CD4-positive, alpha-beta memory T cell (primary cell): ENCODE measurements around the gene ITPK1. TPM values are rescaled to one million over a fixed set of nuclear protein-coding genes. Genes with fewer than 3 reads are reported as not detected.

Experiments
- CTCF ChIA-PET: fragments of 350-600 bp; sonication (Branson Sonifier 250); formaldehyde crosslinking; loops from one replicate; lab custom pipeline; 2021; ENCODE audit warnings: inconsistent platforms; ENCODE audit not compliant: partially characterized antibody; lab: Charles Lee
- POLR2A ChIA-PET: fragments of 350-600 bp; sonication (Branson Sonifier 250); formaldehyde crosslinking; loops from one replicate; lab custom pipeline; 2021; ENCODE audit not compliant: partially characterized antibody; lab: Charles Lee
- DNase-seq, 5 donors: peaks; one replicate each; pipeline versions ENCODE4 v3.0.0 to v3.0.0-alpha.2; 2020 to 2022; ENCODE audit warnings: mixed read lengths in 1 of 5
- H3K27ac ChIP-seq: one replicate; pipeline ENCODE4 v1.7.0; 2013; ENCODE audit warnings: low read depth, low read length
- H3K27me3 ChIP-seq: 2 replicates; pipeline ENCODE4 v1.7.0; 2013; ENCODE audit warnings: mild to moderate bottlenecking, low read length, moderate library complexity; ENCODE audit not compliant: insufficient read depth
- H3K36me3 ChIP-seq: 2 replicates; pipeline ENCODE4 v1.7.0; 2013; ENCODE audit warnings: mild to moderate bottlenecking, low read length, moderate library complexity; ENCODE audit not compliant: insufficient read depth
- H3K4me1 ChIP-seq: 2 replicates; pipeline ENCODE4 v1.7.0; 2013; ENCODE audit warnings: mild to moderate bottlenecking, low read length, moderate library complexity; ENCODE audit not compliant: insufficient read depth
- H3K4me3 ChIP-seq, 2 donors: one replicate each; pipeline ENCODE4 v1.7.0; 2013; ENCODE audit warnings: low read length in 2 of 2, mild to moderate bottlenecking in 1 of 2
- H3K9me3 ChIP-seq, 2 donors: one replicate each; pipeline ENCODE4 v1.7.0; 2013; ENCODE audit warnings: low read length in 2 of 2, control low read depth in 1 of 2; ENCODE audit not compliant: control insufficient read depth in 1 of 2
- H3K27ac Mint-ChIP-seq, 7 donors: one replicate each; pipeline ENCODE4 v1.8.0; 2020 to 2021; ENCODE audit warnings: mixed read lengths in 7 of 7, mild to moderate bottlenecking in 6 of 7, inconsistent platforms in 3 of 7, moderate library complexity in 3 of 7
- H3K27me3 Mint-ChIP-seq, 2 donors: one replicate each; pipeline ENCODE4 v1.8.0; 2020 to 2021; ENCODE audit warnings: mixed read lengths in 2 of 2
- H3K36me3 Mint-ChIP-seq, 2 donors: one replicate each; pipeline ENCODE4 v1.8.0; 2020 to 2021; ENCODE audit warnings: mixed read lengths in 2 of 2, inconsistent platforms in 1 of 2, mild to moderate bottlenecking in 1 of 2
- H3K4me1 Mint-ChIP-seq, 4 donors: one replicate each; pipeline ENCODE4 v1.8.0; 2020 to 2021; ENCODE audit warnings: mixed read lengths in 4 of 4, mild to moderate bottlenecking in 1 of 4
- H3K4me3 Mint-ChIP-seq, 8 donors: one replicate each; pipeline ENCODE4 v1.8.0; 2020 to 2021; ENCODE audit warnings: mixed read lengths in 8 of 8, mild to moderate bottlenecking in 7 of 8, moderate library complexity in 6 of 8, inconsistent platforms in 3 of 8
- H3K9me3 Mint-ChIP-seq, 8 donors: one replicate each; pipeline ENCODE4 v1.8.0; 2020 to 2021; ENCODE audit warnings: mixed read lengths in 8 of 8, mild to moderate bottlenecking in 5 of 8, inconsistent platforms in 3 of 8, moderate library complexity in 1 of 8
- intact Hi-C: fragments of 100-400 bp; cut with micrococcal nuclease; formaldehyde crosslinking; loops from one replicate; pipeline ENCODE4 v1.15.1; 2023
- polyA plus RNA-seq, 2 donors: library from polyadenylated mRNA; unstranded; fragments of 300-500 nt; fragmentation: Illumina TruSeq; gene quantifications; one replicate each; pipeline ENCODE4 v1.2.3, GENCODE V29; 2021
- total RNA-seq, 2 experiments: library from RNA; stranded (reverse); gene quantifications; one replicate each; pipeline ENCODE4 v1.2.3, GENCODE V29; 2021

Gene ITPK1
- total and polyA plus RNA-seq, 4 experiments from 2014 or later, result 12.5 to 30.0 (median 26.9) TPM

GRCh38 chr14:93040982-93041381 lies 74.7 kb downstream of the ITPK1 start:
- Mint-ChIP-seq H3K4me1 (peaks cover 11 to 30% (median 22%) of the 10 kb centered on the region in 4 donors), H3K9me3 (no peaks in the 10 kb centered on the region), H3K27ac (peak overlapping the region in 3 of 7 donors; percentile 35 to 72 (median 37))

GRCh38 chr14:93040443-93040842 lies 75.3 kb downstream of the ITPK1 start:
- POLR2A ChIA-PET, result no interaction called here
- Mint-ChIP-seq H3K27ac (peak overlapping the region in 3 of 7 donors; percentile 29 to 62 (median 35)), H3K4me1 (peaks cover 11 to 30% (median 19%) of the 10 kb centered on the region in 4 donors), H3K36me3 (no peaks in the 10 kb centered on the region), H3K27me3 (no peaks in the 10 kb centered on the region), H3K4me3 (no peak overlapping the region), H3K9me3 (no peaks in the 10 kb centered on the region)
- intact Hi-C loops, result no loop called here
- Histone ChIP-seq H3K36me3 (no peaks in the 10 kb centered on the region), H3K9me3 (no peaks in the 10 kb centered on the region), H3K4me1 (peaks cover 5% of the 10 kb centered on the region), H3K27me3 (no peaks in the 10 kb centered on the region), H3K27ac (no peak overlapping the region), H3K4me3 (no peak overlapping the region)
- CTCF ChIA-PET, result no interaction called here
- no peak for DNase-seq

More at GRCh38 chr14:93040982-93041381, 74.7 kb downstream of the ITPK1 start:
- H3K27ac ChIP-seq, result no peak overlapping the region
- ChIA-PET POLR2A (no interaction called here), CTCF (no interaction called here)
- DNase-seq, result no peak
- no peaks in the 10 kb centered on the region for H3K27me3 ChIP-seq
- no peaks in the 10 kb centered on the region for H3K36me3 ChIP-seq
- intact Hi-C loops, result no loop called here
- H3K9me3 ChIP-seq, result no peaks in the 10 kb centered on the region
- H3K4me3 ChIP-seq, result no peak overlapping the region
- Mint-ChIP-seq H3K4me3 (no peak overlapping the region), H3K36me3 (peaks cover 0 to under 1% of the 10 kb centered on the region in 2 donors), H3K27me3 (no peaks in the 10 kb centered on the region)
- peaks cover 5% of the 10 kb centered on the region for H3K4me1 ChIP-seq

- H3K36me3 ChIP-seq, result no peaks in the 10 kb centered on the region
- no peak overlapping the region for H3K27ac ChIP-seq
- intact Hi-C loops, result no loop called here
- Mint-ChIP-seq H3K9me3 (no peaks in the 10 kb centered on the region), H3K4me3 (no peak overlapping the region), H3K4me1 (peaks cover 12 to 30% (median 24%) of the 10 kb centered on the region in 4 donors), H3K27me3 (no peaks in the 10 kb centered on the region), H3K27ac (peak overlapping the region in 4 of 7 donors; percentile 22 to 62 (median 44)), H3K36me3 (no peaks in the 10 kb centered on the region)
- CTCF ChIA-PET, result no interaction called here
- no peak for DNase-seq
- POLR2A ChIA-PET, result no interaction called here
- H3K4me3 ChIP-seq, result no peak overlapping the region
- peaks cover 9% of the 10 kb centered on the region for H3K4me1 ChIP-seq
- H3K27me3 ChIP-seq, result no peaks in the 10 kb centered on the region
- H3K9me3 ChIP-seq, result no peaks in the 10 kb centered on the region
Observed at GRCh38 chr14:93039649-93040315, 75.9 kb downstream of the ITPK1 start.

GRCh38 chr14:93037351-93037750 lies 78.4 kb downstream of the ITPK1 start:
- Mint-ChIP-seq H3K9me3 (no peaks in the 10 kb centered on the region), H3K36me3 (no peaks in the 10 kb centered on the region), H3K27me3 (no peaks in the 10 kb centered on the region), H3K27ac (peak overlapping the region in 6 of 7 donors; percentile 9 to 89 (median 45)), H3K4me3 (no peak overlapping the region), H3K4me1 (peaks cover 18 to 45% (median 32%) of the 10 kb centered on the region in 4 donors)
- POLR2A ChIA-PET, result no interaction called here
- Histone ChIP-seq H3K36me3 (no peaks in the 10 kb centered on the region), H3K9me3 (no peaks in the 10 kb centered on the region), H3K27me3 (no peaks in the 10 kb centered on the region), H3K27ac (no peak overlapping the region), H3K4me3 (no peak overlapping the region), H3K4me1 (peaks cover 21% of the 10 kb centered on the region)
- intact Hi-C loops, result no loop called here
- CTCF ChIA-PET, result no interaction called here
- no peak for DNase-seq

- CTCF ChIA-PET, result no interaction called here
- H3K4me1 ChIP-seq, result peaks cover 21% of the 10 kb centered on the region
Observed at GRCh38 chr14:93036652-93037345, 78.9 kb downstream of the ITPK1 start.

GRCh38 chr14:93035917-93036651 lies 79.6 kb downstream of the ITPK1 start:
- no peaks in the 10 kb centered on the region for H3K9me3 ChIP-seq
- no peak overlapping the region for H3K27ac ChIP-seq
- no peaks in the 10 kb centered on the region for H3K27me3 ChIP-seq
- H3K4me1 Mint-ChIP-seq, result peaks cover 13 to 43% (median 32%) of the 10 kb centered on the region in 4 donors
- H3K27ac Mint-ChIP-seq, result peak overlapping the region in 2 of 7 donors; percentile 42 to 65
- CTCF ChIA-PET, result no interaction called here
- no peaks in the 10 kb centered on the region for H3K36me3 Mint-ChIP-seq
- POLR2A ChIA-PET, result no interaction called here
- H3K4me3 Mint-ChIP-seq, result no peak overlapping the region
- no peak overlapping the region for H3K4me3 ChIP-seq
- peaks cover 21% of the 10 kb centered on the region for H3K4me1 ChIP-seq
- H3K27me3 Mint-ChIP-seq, result no peaks in the 10 kb centered on the region
- intact Hi-C loops, result no loop called here
- peaks cover 0 to 1% (median 0%) of the 10 kb centered on the region in 8 donors for H3K9me3 Mint-ChIP-seq
- no peak for DNase-seq
- H3K36me3 ChIP-seq, result no peaks in the 10 kb centered on the region

More at GRCh38 chr14:93036652-93037345, 78.9 kb downstream of the ITPK1 start:
- Mint-ChIP-seq H3K4me1 (peaks cover 16 to 43% (median 32%) of the 10 kb centered on the region in 4 donors), H3K27me3 (no peaks in the 10 kb centered on the region), H3K4me3 (no peak overlapping the region), H3K36me3 (no peaks in the 10 kb centered on the region), H3K9me3 (no peaks in the 10 kb centered on the region), H3K27ac (peak overlapping the region in 3 of 7 donors; percentile 9 to 42 (median 24))
- no peak for DNase-seq
- intact Hi-C loops, result no loop called here
- H3K27ac ChIP-seq, result no peak overlapping the region
- POLR2A ChIA-PET, result no interaction called here
- no peaks in the 10 kb centered on the region for H3K36me3 ChIP-seq
- no peaks in the 10 kb centered on the region for H3K9me3 ChIP-seq
- no peak overlapping the region for H3K4me3 ChIP-seq
- H3K27me3 ChIP-seq, result no peaks in the 10 kb centered on the region

- intact Hi-C loops, result no loop called here
- no peak overlapping the region for H3K4me3 Mint-ChIP-seq
- H3K9me3 Mint-ChIP-seq, result peaks cover 0 to 3% (median 0%) of the 10 kb centered on the region in 8 donors
- H3K4me3 ChIP-seq, result no peak overlapping the region
- peaks cover 13 to 43% (median 31%) of the 10 kb centered on the region in 4 donors for H3K4me1 Mint-ChIP-seq
- no peaks in the 10 kb centered on the region for H3K27me3 Mint-ChIP-seq
- no peak overlapping the region for H3K27ac Mint-ChIP-seq
- no peak for DNase-seq
- H3K36me3 ChIP-seq, result no peaks in the 10 kb centered on the region
- ChIA-PET CTCF (interaction anchor here (1.0 kb wide), 1 partner anchor 71 kb away, joined by 3 read pairs; no protein-coding TSS in a partner anchor), POLR2A (no interaction called here)
- no peaks in the 10 kb centered on the region for H3K27me3 ChIP-seq
- H3K9me3 ChIP-seq, result no peaks in the 10 kb centered on the region
- H3K27ac ChIP-seq, result no peak overlapping the region
- no peaks in the 10 kb centered on the region for H3K36me3 Mint-ChIP-seq
- peaks cover 21% of the 10 kb centered on the region for H3K4me1 ChIP-seq
Observed at GRCh38 chr14:93035585-93035916, 80.2 kb downstream of the ITPK1 start.
